ENCODE data around the gene SLC45A1.
A peak's percentile ranks its signal among the peaks of the same experiment; 100 is the strongest.

Gene SLC45A1

GRCh38 chr1:8384088-8384487 is 66.2 kb downstream of the SLC45A1 start:
- ChIA-PET POLR2A (no interaction called here), CTCF (interaction anchor here (2.1 kb wide), 1 partner anchor 10 kb away, joined by 7 read pairs; no protein-coding TSS in a partner anchor)
- Histone ChIP-seq H3K27ac (ENCODE audit: extremely low read depth, low read depth, low read length) (no peak overlapping the region), H3K4me3 (ENCODE audit: low read depth, low read length) (no peak overlapping the region), H3K36me3 (ENCODE audit: control insufficient read depth in 2 of 2, insufficient read depth in 1 of 2, low read length in 2 of 2) (peaks cover 0 to 19% of the 10 kb centered on the region in 2 experiments; a peak in 1 of 3 replicates), H3K9me3 (ENCODE audit: control insufficient read depth, insufficient read depth, low read depth, low read length) (no peaks in the 10 kb centered on the region), H3K4me1 (ENCODE audit: control insufficient read depth, insufficient read depth, low read length) (peaks cover 3% of the 10 kb centered on the region; the same call in 1 of the 2 replicates)
- TF ChIP-seq ZFP3 (tag by site-specific recombination; IDR thresholded peaks at IDR 0.05; ENCODE audit: low read depth) (no peak), MEIS1 (CRISPR knock-in tag; IDR thresholded peaks at IDR 0.05; ENCODE audit: borderline replicate concordance) (no peak), ZNF514 (tag by site-specific recombination; IDR thresholded peaks at IDR 0.05) (no peak), ZFP41 (tag by site-specific recombination; IDR thresholded peaks at IDR 0.05; ENCODE audit: borderline replicate concordance) (no peak), ZNF629 (tag by site-specific recombination; IDR thresholded peaks at IDR 0.05) (no peak), ZNF837 (tag by site-specific recombination; IDR thresholded peaks at IDR 0.05) (no peak)

DNA sequence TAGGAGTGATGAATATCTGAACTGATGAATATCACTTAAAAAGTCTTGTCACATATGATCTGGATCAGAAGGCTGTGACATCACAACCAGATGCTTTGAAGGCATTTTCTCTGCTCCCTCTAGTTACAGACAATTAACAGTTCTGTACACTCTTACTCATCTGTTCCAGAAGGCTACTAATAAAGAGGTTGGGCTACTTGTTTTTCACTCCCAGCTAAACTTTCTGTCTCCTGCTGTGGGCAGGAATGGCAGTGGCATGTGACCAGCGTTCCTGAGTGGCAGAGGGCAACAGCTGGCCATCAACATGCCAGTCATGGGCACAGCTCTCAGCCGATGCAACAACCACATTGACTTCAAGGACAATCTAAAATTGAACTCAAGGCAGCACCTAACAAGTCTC is 66.7 kb downstream of the SLC45A1 start:
- H3K4me1 ChIP-seq (ENCODE audit: control insufficient read depth, insufficient read depth, low read length) = peaks cover 3% of the 10 kb centered on the region; the same call in 1 of the 2 replicates
- CTCF ChIA-PET = interaction anchor here (2.1 kb wide), 1 partner anchor 10 kb away, joined by 7 read pairs; no protein-coding TSS in a partner anchor
- POLR2A ChIA-PET = no interaction called here
- H3K9me3 ChIP-seq (ENCODE audit: control insufficient read depth, insufficient read depth, low read depth, low read length) = no peaks in the 10 kb centered on the region
- no peak overlapping the region for H3K4me3 ChIP-seq (ENCODE audit: low read depth, low read length)
- TF ChIP-seq, protein P1, sequence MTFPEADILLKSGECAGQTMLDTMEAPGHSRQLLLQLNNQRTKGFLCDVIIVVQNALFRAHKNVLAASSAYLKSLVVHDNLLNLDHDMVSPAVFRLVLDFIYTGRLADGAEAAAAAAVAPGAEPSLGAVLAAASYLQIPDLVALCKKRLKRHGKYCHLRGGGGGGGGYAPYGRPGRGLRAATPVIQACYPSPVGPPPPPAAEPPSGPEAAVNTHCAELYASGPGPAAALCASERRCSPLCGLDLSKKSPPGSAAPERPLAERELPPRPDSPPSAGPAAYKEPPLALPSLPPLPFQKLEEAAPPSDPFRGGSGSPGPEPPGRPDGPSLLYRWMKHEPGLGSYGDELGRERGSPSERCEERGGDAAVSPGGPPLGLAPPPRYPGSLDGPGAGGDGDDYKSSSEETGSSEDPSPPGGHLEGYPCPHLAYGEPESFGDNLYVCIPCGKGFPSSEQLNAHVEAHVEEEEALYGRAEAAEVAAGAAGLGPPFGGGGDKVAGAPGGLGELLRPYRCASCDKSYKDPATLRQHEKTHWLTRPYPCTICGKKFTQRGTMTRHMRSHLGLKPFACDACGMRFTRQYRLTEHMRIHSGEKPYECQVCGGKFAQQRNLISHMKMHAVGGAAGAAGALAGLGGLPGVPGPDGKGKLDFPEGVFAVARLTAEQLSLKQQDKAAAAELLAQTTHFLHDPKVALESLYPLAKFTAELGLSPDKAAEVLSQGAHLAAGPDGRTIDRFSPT (tag by site-specific recombination; IDR thresholded peaks at IDR 0.05) = peak; percentile 69
- TF ChIP-seq ZNF777 (tag by site-specific recombination; IDR thresholded peaks at IDR 0.05; ENCODE audit: borderline replicate concordance) = no peak
- TF ChIP-seq ZNF280D (tag by site-specific recombination; IDR thresholded peaks at IDR 0.05) = no peak
- no peak for TF ChIP-seq GLIS2 (tag by site-specific recombination; IDR thresholded peaks at IDR 0.05)
- peaks cover 0 to 24% of the 10 kb centered on the region in 2 experiments; a peak in 1 of 3 replicates for H3K36me3 ChIP-seq (ENCODE audit: control insufficient read depth in 2 of 2, insufficient read depth in 1 of 2, low read length in 2 of 2)
- no peak overlapping the region for H3K27ac ChIP-seq (ENCODE audit: extremely low read depth, low read depth, low read length)

GRCh38 chr1:8386247-8386646 is 68.3 kb downstream of the SLC45A1 start:
- ChIA-PET POLR2A (no interaction called here), CTCF (interaction anchor here (0.6 kb wide), 1 partner anchor 197 kb away, joined by 5 read pairs; no protein-coding TSS in a partner anchor)
- peaks cover 0 to 24% of the 10 kb centered on the region in 2 experiments; a peak in 1 of 3 replicates for H3K36me3 ChIP-seq (ENCODE audit: control insufficient read depth in 2 of 2, insufficient read depth in 1 of 2, low read length in 2 of 2)
- no peak overlapping the region for H3K27ac ChIP-seq (ENCODE audit: extremely low read depth, low read depth, low read length)
- H3K9me3 ChIP-seq (ENCODE audit: control insufficient read depth, insufficient read depth, low read depth, low read length) = no peaks in the 10 kb centered on the region
- no peak overlapping the region for H3K4me3 ChIP-seq (ENCODE audit: low read depth, low read length)
- H3K4me1 ChIP-seq (ENCODE audit: control insufficient read depth, insufficient read depth, low read length) = peaks cover 3% of the 10 kb centered on the region; the same call in 1 of the 2 replicates
- no peak for TF ChIP-seq ZNF530 (tag by site-specific recombination; IDR thresholded peaks at IDR 0.05; ENCODE audit: low read depth)
- no peak for TF ChIP-seq ZNF529 (tag by site-specific recombination; IDR thresholded peaks at IDR 0.05; ENCODE audit: insufficient replicate concordance)
- TF ChIP-seq ZNF366 (tag by site-specific recombination; conservative IDR thresholded peaks at IDR 0.05) = no peak
- TF ChIP-seq ZFP3 (tag by site-specific recombination; IDR thresholded peaks at IDR 0.05; ENCODE audit: low read depth) = no peak
- TF ChIP-seq ZNF133 (tag by site-specific recombination; IDR thresholded peaks at IDR 0.05) = no peak
- no peak for TF ChIP-seq ZNF18 (tag by site-specific recombination; IDR thresholded peaks at IDR 0.05)
- no peak for TF ChIP-seq HOXA7 (CRISPR knock-in tag; IDR thresholded peaks at IDR 0.05; ENCODE audit: borderline replicate concordance)
- TF ChIP-seq ZNF274 (IDR thresholded peaks at IDR 0.05; ENCODE audit: low read length) = no peak
- TF ChIP-seq ZNF274 (tag by site-specific recombination; IDR thresholded peaks at IDR 0.05; ENCODE audit: borderline replicate concordance) = no peak
- TF ChIP-seq WT1 (tag by site-specific recombination; IDR thresholded peaks at IDR 0.05) = no peak
- no peak for TF ChIP-seq ZNF423 (tag by site-specific recombination; IDR thresholded peaks at IDR 0.05)
- TF ChIP-seq ZNF514 (tag by site-specific recombination; IDR thresholded peaks at IDR 0.05) = no peak

All from HEK293 (cell line).